ENCODE data around the gene MMP23B.
"Not testable (repeated sequence)": the region's sequence is repeated elsewhere in the genome, so short reads cannot be mapped to it uniquely, and the experiment has no call there.

DNA sequence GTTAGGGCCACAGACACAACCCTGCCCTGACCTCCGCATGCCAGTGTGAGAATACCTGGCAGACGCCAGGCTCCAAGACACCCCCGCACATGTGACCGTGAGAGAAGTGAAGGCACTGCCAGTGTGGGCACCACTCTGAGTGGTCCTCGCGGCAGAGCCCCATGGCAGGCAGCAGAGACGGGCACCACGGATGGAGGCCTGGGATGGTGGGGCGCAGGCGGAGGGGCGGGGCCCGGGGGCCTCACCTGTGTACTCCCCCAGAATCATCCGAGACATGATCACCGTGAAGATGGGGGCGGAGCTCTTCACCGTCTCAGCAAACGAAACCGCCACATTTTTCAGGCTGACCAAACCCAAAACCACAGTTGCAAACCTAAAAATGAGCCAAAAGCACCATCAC, 43.2 kb downstream of the MMP23B start:
- TF ChIP-seq POLR2A (IDR thresholded peaks at IDR 0.05; ENCODE audit: low read length); GATA1 (IDR thresholded peaks at IDR 0.05; ENCODE audit: low read depth, low read length): not testable (repeated sequence)

All from erythroblast (primary cell).